Fibroblast of mammary gland (primary cell): Measurements from ENCODE around the gene TRIM17.
A peak's percentile ranks its signal among the peaks of the same experiment; 100 is the strongest.

ENCODE experiments used
- DNase-seq: peaks from one replicate; pipeline ENCODE4 v3.0.0-alpha.2; 2010; ENCODE audit warnings: low read depth
- H3K4me3 ChIP-seq: 2 replicates; pipeline ENCODE4 v1.5.1; 2011; ENCODE audit warnings: low read depth, mild to moderate bottlenecking, low read length, moderate library complexity; ENCODE audit not compliant: control insufficient read depth
- TF ChIP-seq, protein P1 (sequence below): conservative IDR thresholded peaks from 2 replicates; pipeline ENCODE4 v1.5.1; 2011; ENCODE audit warnings: low read depth, low read length, inconsistent platforms; ENCODE audit not compliant: control insufficient read depth, insufficient read depth

Gene TRIM17, protein sequence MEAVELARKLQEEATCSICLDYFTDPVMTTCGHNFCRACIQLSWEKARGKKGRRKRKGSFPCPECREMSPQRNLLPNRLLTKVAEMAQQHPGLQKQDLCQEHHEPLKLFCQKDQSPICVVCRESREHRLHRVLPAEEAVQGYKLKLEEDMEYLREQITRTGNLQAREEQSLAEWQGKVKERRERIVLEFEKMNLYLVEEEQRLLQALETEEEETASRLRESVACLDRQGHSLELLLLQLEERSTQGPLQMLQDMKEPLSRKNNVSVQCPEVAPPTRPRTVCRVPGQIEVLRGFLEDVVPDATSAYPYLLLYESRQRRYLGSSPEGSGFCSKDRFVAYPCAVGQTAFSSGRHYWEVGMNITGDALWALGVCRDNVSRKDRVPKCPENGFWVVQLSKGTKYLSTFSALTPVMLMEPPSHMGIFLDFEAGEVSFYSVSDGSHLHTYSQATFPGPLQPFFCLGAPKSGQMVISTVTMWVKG

DNA sequence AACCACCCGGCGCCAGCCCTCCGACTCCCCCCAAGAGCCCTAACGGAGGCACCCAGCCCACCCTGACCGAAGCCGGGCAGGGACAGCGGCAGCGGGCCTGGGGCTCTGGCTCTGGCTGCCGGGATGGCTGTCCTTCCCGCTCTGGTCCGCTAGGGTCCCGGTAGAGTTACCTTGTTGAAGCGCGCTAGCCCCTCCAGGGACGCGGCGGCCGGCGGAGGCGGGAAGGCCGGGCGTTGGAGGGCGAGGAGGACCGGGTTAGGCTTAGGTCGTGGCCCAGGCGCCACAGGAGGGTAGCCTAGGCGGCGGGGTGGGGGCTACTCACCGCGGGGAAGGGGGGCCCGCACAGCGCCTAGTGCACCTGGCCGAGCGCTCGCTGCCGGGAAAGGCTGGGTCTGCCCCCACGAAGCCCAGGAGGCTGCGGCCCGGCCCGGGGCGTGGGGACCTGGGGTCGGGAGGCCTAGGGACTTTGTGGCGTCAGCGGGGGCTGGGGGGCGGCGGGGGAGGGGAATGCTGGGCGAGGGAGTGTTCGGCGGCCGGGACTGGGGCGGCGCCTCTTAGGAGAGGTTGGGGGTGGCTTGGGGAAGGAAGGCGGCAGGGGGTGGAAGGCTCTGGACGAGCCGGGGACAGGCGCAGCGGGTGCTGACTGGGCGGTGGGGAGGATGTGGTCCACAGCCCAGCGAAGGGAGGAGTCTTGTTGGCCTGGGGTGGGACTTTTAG is at the start of gene TRIM17:
TRIM17 (minus strand) TSS at position 645 of the 717 bp plus-strand sequence. CDS start 1,789 bp downstream, outside the sequence.
- TF ChIP-seq, protein P1, sequence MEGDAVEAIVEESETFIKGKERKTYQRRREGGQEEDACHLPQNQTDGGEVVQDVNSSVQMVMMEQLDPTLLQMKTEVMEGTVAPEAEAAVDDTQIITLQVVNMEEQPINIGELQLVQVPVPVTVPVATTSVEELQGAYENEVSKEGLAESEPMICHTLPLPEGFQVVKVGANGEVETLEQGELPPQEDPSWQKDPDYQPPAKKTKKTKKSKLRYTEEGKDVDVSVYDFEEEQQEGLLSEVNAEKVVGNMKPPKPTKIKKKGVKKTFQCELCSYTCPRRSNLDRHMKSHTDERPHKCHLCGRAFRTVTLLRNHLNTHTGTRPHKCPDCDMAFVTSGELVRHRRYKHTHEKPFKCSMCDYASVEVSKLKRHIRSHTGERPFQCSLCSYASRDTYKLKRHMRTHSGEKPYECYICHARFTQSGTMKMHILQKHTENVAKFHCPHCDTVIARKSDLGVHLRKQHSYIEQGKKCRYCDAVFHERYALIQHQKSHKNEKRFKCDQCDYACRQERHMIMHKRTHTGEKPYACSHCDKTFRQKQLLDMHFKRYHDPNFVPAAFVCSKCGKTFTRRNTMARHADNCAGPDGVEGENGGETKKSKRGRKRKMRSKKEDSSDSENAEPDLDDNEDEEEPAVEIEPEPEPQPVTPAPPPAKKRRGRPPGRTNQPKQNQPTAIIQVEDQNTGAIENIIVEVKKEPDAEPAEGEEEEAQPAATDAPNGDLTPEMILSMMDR: no peak
- H3K4me3 ChIP-seq: peak within 1 kb of the TSS; percentile 22
- DNase-seq: no peak

DNA sequence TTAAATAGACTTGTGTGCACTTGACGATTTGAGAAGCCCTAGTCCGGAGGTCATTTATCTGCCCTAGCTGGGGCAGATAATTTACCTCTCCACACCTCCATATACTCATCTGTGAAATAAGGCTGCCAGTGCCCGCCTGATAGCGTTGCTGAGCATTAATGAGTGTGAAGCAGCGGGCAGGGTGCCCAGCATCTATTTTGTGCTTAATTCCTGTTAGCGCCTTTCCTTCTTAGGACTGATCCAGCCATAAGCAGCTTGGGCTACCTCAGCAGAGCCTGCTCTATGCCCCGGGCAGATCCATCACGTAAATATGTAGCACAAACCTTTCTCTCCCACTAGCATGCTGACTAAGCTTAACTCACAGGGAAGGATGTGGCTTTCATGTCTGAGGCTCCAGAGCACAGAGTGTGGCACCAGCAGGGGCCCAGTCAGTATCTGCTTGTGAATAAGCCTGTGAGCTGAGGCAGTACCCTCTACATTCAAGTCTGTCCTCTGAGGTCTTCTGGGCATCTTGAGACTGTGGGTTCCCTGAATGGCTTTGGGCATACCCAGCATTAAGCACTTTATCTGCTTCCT is 49.0 kb upstream of the TRIM17 start:
- TF ChIP-seq, protein P1: no peak
- no peak for DNase-seq

DNA sequence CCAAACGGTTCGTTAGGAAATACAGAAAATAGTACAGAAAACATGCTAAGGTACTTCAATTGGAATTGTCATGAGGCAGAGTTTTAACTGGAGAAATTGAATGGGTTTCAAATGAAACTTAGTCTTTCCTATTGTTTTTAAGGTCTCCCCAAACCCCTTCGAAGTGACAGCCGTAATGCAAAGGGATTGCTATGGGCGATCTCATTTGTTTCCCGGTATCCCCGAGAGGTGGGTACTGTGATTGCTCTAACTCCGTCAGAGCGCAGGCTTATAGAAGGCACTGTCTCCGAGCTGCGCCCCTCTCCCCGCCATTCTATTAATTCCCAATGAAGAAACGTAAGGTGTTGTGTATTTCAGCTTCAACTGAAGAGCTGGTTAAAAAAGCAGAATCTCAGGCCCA is 48.5 kb upstream of the TRIM17 start:
- TF ChIP-seq, protein P1: no peak
- H3K4me3 ChIP-seq: no peak overlapping the region

More for the DNA sequence above, 49.0 kb upstream of the TRIM17 start:
- no peak overlapping the region for H3K4me3 ChIP-seq

DNA sequence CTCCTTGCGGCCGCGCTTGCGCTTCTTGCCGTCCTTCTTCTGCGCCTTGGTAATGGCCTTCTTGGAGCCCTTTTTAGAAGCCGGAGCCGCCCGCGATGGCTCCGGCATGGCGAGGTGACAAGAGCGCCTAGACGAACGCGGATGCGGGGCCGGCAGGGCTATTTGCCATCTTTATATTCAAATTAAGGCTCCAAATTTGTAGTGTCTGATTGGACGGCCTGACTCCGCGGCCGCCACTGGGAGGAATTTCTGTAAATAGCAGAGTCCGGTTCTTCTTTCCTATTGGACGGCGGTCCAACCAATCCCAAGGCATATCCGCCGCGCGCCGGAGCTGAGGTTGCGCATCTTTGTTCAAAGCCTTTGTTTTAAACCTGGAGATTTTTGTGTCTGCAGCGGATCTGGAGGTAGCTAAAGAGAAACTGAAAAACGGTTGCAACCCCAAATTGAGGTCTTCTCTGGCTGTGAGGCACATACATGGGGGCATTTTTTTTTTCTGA is 47.9 kb upstream of the TRIM17 start:
- DNase-seq: peak; percentile 76
- peak overlapping the region; percentile 44 for H3K4me3 ChIP-seq
- TF ChIP-seq, protein P1: no peak

More for the DNA sequence above, 48.5 kb upstream of the TRIM17 start:
- DNase-seq: no peak

DNA sequence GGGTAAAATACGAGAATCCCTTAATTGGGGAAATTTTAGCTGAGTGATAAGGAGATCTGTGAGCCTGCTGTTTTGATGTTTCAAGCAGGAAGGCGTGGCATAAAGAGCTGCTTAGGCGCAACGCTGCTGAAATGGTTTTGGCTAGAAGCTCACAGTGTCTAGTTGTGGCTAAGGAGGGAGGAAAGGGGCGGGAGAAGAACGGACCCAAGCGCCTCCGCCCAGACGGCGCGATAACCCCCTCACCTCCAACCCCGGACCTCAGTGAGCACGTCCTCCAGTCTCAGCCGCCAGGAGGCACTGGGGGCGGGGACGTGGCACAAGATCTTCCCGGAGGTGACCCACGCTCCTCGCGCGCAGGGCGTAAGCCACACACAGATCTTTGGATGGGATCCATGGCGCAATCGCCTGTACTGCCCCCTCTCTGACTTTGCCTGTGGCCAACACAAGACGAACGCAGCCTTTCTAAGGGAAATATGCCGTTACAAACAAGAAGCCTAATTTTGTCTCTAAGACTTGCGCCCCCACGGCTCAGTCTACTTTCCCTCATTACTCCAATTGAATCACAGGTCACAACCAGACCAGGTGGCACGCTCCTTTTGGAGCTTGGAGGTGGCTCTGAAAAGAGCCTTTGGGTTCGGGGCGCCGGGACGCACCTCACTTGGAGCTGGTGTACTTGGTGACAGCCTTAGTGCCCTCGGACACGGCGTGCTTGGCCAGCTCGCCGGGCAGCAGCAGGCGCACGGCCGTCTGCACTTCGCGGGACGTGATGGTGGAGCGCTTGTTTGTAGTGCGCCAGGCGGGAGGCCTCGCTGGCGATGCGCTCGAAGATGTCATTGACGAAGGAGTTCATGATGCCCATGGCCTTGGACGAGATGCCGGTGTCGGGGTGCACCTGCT is 47.1 kb upstream of the TRIM17 start:
- DNase-seq: peak; percentile 22
- H3K4me3 ChIP-seq: peak overlapping the region; percentile 36
- TF ChIP-seq, protein P1: no peak

DNA sequence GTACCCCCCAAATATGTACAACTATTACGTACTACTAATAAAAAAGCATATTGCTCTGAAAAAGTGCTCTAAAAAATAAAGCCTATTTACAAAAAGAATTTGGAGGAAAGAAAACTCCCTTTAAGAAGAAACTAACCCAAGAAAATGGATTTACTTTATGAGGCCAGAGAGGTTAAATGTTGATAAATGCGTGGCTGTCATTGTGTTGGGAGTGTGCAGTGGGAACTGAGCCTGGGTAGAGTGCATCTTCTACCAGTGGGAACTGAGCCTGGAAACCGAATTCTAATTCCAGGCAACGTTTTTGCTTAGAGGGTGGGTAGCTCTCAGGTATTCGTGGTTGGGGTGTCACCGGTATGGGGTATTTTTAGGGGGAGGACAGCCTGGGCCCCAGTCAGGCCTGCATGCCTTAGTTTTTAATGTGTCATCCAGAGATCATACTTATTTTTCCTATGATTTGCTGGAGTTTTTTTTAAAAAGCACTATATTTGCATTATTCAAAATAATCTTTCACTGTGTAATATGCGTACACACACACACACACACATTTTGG is 46.4 kb upstream of the TRIM17 start:
- TF ChIP-seq, protein P1: no peak
- DNase-seq: no peak
- no peak overlapping the region for H3K4me3 ChIP-seq
